Posterior cingulate gyrus (tissue), 11 donors: Measurements from ENCODE around the gene SUSD2.
"Not testable (repeated sequence)": the region's sequence is repeated elsewhere in the genome, so short reads cannot be mapped to it uniquely, and the experiment has no call there.

ENCODE experiments used
- DNase-seq, 10 donors: peaks; one replicate each; pipeline versions ENCODE4 v3.0.0 to v3.0.0-alpha.2; 2020 to 2021; ENCODE audit warnings: mixed read lengths in 3 of 10
- intact Hi-C: fragments of 100-400 bp; cut with DNase I; formaldehyde crosslinking; loops from one replicate; pipeline ENCODE4 v1.15.1; 2023

Gene SUSD2

GRCh38 chr22:24175160-24175808 is 6.0 kb upstream of the SUSD2 start:
- intact Hi-C loops: no loop called here
- peak; percentile 54 to 97 (median 75) for DNase-seq

GRCh38 chr22:24176040-24176439 is 5.2 kb upstream of the SUSD2 start:
- no peak for DNase-seq
- intact Hi-C loops: no loop called here

DNA sequence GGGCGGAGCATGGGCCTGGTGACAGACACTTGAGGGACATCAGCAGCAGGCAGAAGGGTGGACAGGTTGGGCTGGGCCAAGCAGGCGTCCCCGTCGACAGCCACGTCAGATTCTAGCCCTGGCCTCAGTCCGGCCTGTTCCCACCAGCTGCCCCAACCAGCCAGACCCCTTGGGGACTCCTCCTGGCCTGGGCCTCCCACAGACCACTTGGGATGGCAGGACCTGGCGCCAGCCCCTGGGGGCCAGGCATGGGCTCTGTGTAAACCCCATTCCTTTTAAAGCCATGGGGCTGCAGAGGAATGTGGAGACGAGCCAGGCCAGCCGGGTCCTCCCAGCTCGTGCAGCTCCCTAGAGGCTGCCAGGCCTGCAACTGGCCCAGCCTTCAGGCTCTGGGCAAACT is 4.7 kb upstream of the SUSD2 start:
- no peak for DNase-seq
- intact Hi-C loops: no loop called here

DNA sequence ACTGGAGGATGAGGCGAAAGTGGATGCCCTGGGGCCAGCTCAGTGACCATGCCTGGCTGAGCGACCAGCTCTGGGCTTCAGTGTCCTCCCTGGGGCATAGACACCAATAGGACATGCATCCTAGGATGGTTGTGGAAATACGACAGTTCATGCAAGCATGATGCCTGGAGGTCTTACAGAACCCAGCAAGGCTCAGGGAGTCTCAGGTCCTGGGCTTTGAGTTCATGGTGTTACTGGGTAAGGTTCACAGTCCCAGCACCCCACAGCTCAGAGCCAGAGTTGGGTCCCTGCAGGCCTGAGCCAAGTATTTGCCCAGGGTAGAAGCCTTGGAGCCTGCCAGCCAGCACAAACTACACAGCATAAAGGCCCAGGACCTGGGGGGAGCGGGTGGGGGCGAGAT is 4.2 kb upstream of the SUSD2 start:
- no peak for DNase-seq
- intact Hi-C loops: no loop called here

DNA sequence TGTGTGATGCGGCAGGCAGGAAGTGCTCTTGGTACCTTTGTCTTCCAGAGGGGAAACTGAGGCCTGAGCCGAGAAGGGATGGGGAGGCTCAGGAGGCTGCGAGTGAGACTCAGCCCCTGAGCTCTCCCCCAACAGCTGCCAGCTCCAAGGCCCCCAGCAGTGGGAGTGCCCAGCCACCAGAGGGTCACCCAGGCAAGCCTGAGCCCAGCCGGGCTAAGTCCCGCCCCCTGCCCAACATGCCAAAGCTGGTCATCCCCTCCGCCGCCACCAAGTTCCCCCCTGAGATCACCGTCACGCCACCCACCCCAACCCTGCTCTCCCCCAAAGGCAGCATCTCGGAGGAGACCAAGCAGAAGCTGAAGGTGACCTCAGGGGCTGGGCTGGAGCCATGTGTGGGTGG is 3.8 kb upstream of the SUSD2 start:
- intact Hi-C loops: no loop called here

GRCh38 chr22:24178021-24178431 is 3.3 kb upstream of the SUSD2 start:
- DNase-seq: no peak
- intact Hi-C loops: no loop called here

More for the DNA sequence above, 3.8 kb upstream of the SUSD2 start:
- no peak for DNase-seq

GRCh38 chr22:24178502-24179440 is 2.5 kb upstream of the SUSD2 start:
- intact Hi-C loops: no loop called here
- no peak for DNase-seq

DNA sequence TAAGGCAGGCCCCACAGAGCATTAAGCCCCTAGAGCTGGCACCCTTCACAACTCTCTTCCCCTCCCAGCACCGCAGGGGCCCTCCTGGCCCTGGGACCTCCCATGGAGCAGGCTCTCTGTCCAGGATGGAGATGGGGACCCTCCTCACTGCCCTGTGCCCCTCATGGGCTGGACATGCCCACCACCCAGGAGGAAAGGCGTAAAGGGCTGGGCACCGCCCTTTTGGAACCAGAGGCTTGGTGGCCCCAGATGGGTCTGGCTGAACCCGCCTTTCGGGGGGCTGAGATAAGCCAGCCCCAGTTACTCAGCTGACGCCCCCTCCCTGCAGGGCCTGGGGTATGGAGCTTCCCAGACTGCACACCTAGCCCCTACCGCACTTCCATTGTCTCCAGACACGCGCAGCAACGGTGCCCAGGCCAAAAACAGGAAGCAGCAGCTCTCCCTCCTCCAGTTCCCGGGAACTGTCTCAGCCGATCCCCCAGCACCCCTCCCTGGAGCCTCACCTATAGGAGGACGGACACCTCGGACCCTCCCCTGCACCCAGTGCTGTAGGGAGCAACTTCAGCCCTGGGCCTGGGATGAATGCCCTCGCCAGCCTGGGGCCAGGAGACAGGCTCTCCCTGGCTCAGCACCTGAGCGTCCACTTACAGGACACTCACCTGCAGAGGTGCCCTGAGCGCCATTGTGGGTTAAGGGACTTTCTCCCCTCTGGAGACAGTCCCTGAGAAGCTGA is 1.6 kb upstream of the SUSD2 start:
- intact Hi-C loops: no loop called here
- DNase-seq: peak in 3 of 10 donors; percentile 3 to 81 (median 57)

DNA sequence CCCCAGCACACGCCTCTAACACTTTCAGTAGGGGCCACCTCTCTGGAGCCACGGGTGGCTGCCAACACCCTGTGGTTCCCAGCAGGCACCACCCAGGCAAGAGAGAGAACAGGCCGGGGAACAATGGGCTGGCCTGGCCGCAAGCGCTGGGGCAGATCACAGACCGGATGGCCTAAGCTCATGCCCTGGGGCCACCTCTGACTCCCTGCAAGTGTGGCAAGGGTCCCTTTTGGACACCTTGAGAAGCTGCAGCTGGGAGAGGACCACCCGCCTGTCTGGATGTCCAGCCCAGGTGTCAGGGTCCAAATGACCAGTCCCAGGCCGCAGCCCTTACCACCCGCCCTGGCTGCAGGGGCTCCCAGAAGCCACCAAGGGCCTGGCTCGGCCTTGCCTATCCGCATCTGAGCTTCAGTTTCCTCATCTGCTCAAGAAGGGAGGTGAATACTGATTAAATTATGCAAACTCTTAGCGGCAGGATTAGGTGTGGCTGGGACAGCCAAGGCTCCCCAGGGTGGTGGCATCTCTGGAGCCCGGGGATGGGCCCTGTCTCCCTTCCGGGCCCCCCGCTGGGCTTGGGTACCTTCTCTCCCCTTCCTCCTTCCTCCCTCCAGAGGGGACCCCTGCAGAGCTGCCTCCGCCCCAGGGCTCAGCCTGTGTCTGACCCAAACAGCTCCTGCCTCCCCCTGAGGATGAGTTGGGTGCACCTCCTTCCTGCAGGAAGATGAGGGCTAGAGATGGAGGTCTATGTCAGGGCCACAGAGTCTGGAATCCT is 785 bp upstream of the SUSD2 start:
- DNase-seq: peak in 4 of 10 donors; percentile 8 to 85 (median 68)
- intact Hi-C loops: no loop called here

GRCh38 chr22:24181996-24182899 is 961 bp downstream of the SUSD2 start:
- peak in 3 of 10 donors; percentile 66 to 87 (median 79) for DNase-seq
- intact Hi-C loops: no loop called here

DNA sequence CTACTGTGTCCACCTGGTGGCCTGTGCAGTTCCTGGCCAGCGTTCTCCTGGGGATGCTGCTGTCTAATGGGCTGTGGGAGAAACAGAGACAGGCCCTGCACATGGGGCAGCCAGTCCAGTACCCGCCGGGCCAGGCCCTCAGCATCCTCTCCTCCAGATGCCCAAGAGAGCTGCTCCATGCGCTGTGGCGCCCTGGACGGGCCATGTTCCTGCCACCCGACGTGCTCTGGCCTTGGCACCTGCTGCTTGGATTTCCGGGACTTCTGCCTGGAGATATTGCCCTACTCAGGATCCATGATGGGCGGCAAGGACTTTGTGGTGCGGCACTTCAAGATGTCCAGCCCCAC is 1.6 kb downstream of the SUSD2 start:
- peak in 2 of 10 donors; percentile 53 to 61 for DNase-seq
- intact Hi-C loops: not testable (repeated sequence)

DNA sequence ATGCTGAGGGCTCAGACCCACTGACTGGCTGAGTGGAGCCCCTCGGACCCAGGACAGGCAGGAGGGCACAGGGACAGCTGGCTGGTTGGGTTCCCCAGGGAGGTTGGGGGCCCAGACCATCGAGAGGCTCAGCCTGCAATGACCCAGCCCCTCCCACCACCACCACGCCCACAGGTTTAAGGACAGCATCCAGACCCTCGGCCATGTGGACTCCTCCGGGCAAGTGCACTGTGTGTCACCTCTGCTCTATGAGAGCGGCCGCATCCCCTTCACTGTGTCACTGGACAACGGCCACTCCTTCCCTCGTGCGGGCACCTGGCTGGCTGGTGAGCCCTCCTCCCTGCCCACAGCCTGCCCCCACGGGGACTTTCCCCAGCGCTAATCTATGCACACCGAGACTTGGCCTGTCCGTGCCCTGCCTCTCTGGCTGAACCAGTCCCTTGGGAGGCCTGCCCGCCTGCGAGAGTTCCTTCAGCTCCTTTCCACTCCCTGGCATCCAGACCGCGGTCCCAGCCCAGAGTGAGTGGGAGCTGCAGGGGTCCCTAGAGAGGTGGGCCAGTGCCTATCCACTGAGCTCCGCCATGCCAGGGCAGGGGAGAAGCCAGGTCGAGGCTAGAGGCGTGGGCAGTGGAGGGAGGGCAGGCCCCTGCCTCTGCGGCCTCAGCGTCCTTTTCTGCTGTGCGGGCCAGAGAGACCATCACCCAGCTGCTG is 2.2 kb downstream of the SUSD2 start:
- DNase-seq: peak in 3 of 10 donors; percentile 61 to 82 (median 78)
- intact Hi-C loops: no loop called here

- peak in 4 of 10 donors; percentile 12 to 72 (median 54) for DNase-seq
- intact Hi-C loops: no loop called here
These were observed 2.9 kb downstream of the SUSD2 start for GRCh38 chr22:24184057-24184798.

DNA sequence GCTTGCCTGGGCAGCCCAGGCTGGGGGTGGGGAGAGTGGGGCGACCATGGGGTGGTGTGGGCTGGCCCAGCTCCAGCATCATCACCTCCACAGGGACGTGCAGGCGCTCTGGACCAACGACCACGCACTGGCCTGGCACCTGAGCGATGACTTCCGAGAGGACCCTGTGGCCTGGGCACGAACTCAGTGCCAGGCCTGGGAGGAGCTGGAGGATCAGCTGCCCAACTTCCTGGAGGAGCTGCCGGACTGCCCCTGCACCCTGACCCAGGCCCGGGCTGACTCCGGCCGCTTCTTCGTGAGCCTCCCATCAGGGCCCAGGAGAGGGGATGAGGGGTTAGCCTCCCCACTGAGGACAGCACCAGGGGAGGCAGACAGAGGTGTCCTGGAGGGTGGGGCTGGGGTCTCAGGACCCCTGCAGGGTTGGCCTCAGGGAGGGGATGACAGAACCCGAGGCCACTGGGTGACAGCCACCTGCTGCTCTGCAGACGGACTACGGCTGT is 3.8 kb downstream of the SUSD2 start:
- intact Hi-C loops: loop anchor here (5.0 kb wide), 1 partner anchor 62 kb away; the partner anchor contains the start of gene GGT5
- DNase-seq: peak in 2 of 10 donors; percentile 64 to 71

GRCh38 chr22:24185501-24186351 is 4.4 kb downstream of the SUSD2 start:
- peak in 3 of 10 donors; percentile 69 to 83 (median 72) for DNase-seq
- intact Hi-C loops: loop anchor here (5.0 kb wide), 1 partner anchor 62 kb away; the partner anchor contains the start of gene GGT5

DNA sequence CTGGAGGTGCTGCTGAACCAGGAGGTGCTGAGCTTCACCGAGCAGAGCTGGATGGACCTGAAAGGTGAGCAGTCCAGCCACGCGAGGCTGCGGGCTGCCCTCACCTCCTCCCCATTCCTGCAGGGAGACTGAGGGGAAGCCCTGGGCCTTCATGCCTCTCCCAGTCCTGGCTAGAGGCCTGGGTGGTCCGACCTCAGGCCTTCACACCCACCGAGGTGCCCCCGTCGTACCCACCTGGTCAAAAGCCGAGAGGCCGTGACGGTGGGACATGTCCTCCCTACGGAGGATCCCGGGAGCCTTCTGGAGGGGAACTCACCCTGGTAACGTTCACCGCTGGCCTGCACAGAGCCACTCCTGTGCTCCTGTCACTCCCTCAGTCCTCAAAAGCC is 5.1 kb downstream of the SUSD2 start:
- intact Hi-C loops: loop anchor here (5.0 kb wide), 1 partner anchor 61 kb away; the partner anchor contains the start of gene GGT5
- peak in 2 of 10 donors; percentile 66 to 81 for DNase-seq
